H4 (cell line): ENCODE data around the gene CALM1. TPM values are rescaled to one million over a fixed set of nuclear protein-coding genes. Genes with fewer than 3 reads are reported as not detected.
"Not testable (repeated sequence)": the region's sequence is repeated elsewhere in the genome, so short reads cannot be mapped to it uniquely, and the experiment has no call there.

Experiments used
- DNase-seq: peaks from one replicate; pipeline ENCODE4 v3.0.0-alpha.2; 2015; ENCODE audit warnings: low spot score
- total RNA-seq: library from RNA; depleted of rRNA; stranded (reverse); fragments of >200 nt; shearing (Covaris generic); gene quantifications from 2 replicates; pipeline ENCODE4 v1.2.3, GENCODE V29; 2014

The CALM1 gene
- total RNA-seq, 1 experiment from 2014 or later = 291 TPM

- DNase-seq = peak; percentile 99
These were observed 13.6 kb upstream of the CALM1 start for GRCh38 chr14:90383126-90383730.

GRCh38 chr14:90383731-90384542, 12.9 kb upstream of the CALM1 start:
- DNase-seq = no peak

GRCh38 chr14:90384543-90384911, 12.3 kb upstream of the CALM1 start:
- no peak for DNase-seq

- DNase-seq = no peak
These were observed 10.5 kb upstream of the CALM1 start for GRCh38 chr14:90386321-90386720.

GRCh38 chr14:90387206-90387760, 9.5 kb upstream of the CALM1 start:
- DNase-seq = no peak

GRCh38 chr14:90388437-90388836, 8.4 kb upstream of the CALM1 start:
- DNase-seq = peak; percentile 83

- DNase-seq = no peak
These were observed 7.8 kb upstream of the CALM1 start for GRCh38 chr14:90388982-90389381.

GRCh38 chr14:90393966-90394365, 2.9 kb upstream of the CALM1 start:
- DNase-seq = no peak

- not testable (repeated sequence) for DNase-seq
These were observed 2.0 kb upstream of the CALM1 start for GRCh38 chr14:90394782-90395181.

GRCh38 chr14:90397425-90398314, 841 bp downstream of the CALM1 start:
- DNase-seq = peak; percentile 45

- DNase-seq = peak; percentile 31
These were observed 1.5 kb downstream of the CALM1 start for GRCh38 chr14:90398315-90398839.

- DNase-seq = no peak
These were observed 2.2 kb downstream of the CALM1 start for GRCh38 chr14:90398841-90399540.

- peak; percentile 93 for DNase-seq
These were observed 3.0 kb downstream of the CALM1 start for GRCh38 chr14:90399541-90400444.

- no peak for DNase-seq
These were observed 4.2 kb downstream of the CALM1 start for GRCh38 chr14:90400904-90401561.

- DNase-seq = no peak
These were observed 5.2 kb downstream of the CALM1 start for GRCh38 chr14:90402016-90402415.

GRCh38 chr14:90403065-90403464, 6.2 kb downstream of the CALM1 start:
- no peak for DNase-seq

- DNase-seq = no peak
These were observed 8.3 kb downstream of the CALM1 start for GRCh38 chr14:90405101-90405500.

GRCh38 chr14:90405755-90406154, 8.9 kb downstream of the CALM1 start:
- no peak for DNase-seq

- no peak for DNase-seq
These were observed 9.6 kb downstream of the CALM1 start for GRCh38 chr14:90406384-90406798.

- no peak for DNase-seq
These were observed 10.4 kb downstream of the CALM1 start for GRCh38 chr14:90407230-90407629.
